ENCODE measurements around the gene LSAMP. TPM values are rescaled to one million over a fixed set of nuclear protein-coding genes. Genes with fewer than 3 reads are reported as not detected.

LSAMP gene
- total RNA-seq, 1 experiment from 2014 or later: not detected

DNA sequence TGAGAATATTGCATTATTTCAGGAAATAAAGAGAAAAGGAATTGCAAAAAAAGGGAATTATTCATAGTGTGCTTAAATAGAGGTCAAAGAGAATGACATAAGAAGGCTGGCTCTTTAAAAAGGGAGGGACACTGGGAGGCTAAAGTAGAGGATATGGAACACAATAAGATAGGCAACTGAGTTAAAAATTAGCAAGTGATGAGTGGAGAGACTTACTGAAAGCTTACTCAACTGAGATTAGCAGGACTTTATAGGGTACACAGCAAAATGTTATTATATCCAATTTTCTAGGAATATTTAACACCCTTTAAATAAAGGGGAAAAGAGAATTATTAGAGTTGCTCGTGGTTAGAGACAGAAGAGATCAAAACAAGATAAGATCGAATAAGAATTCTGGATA is 375.2 kb downstream of the LSAMP start:
- no peak for DNase-seq
- H3K79me2 ChIP-seq (ENCODE audit: low read depth): no peaks in the 10 kb centered on the region
- no peaks in the 10 kb centered on the region for H3K9me3 ChIP-seq (ENCODE audit: insufficient read depth, low read depth)
- H3K4me2 ChIP-seq: no peak overlapping the region
- H3F3A ChIP-seq (ENCODE audit: insufficient read depth, low read depth): no peaks in the 10 kb centered on the region
- H3K27ac ChIP-seq: no peak overlapping the region
- H4K20me1 ChIP-seq (ENCODE audit: insufficient read depth): no peaks in the 10 kb centered on the region
- H3K27me3 ChIP-seq (ENCODE audit: insufficient read depth, low read depth): no peaks in the 10 kb centered on the region
- no peak overlapping the region for H2AFZ ChIP-seq
- TF ChIP-seq, protein P1, sequence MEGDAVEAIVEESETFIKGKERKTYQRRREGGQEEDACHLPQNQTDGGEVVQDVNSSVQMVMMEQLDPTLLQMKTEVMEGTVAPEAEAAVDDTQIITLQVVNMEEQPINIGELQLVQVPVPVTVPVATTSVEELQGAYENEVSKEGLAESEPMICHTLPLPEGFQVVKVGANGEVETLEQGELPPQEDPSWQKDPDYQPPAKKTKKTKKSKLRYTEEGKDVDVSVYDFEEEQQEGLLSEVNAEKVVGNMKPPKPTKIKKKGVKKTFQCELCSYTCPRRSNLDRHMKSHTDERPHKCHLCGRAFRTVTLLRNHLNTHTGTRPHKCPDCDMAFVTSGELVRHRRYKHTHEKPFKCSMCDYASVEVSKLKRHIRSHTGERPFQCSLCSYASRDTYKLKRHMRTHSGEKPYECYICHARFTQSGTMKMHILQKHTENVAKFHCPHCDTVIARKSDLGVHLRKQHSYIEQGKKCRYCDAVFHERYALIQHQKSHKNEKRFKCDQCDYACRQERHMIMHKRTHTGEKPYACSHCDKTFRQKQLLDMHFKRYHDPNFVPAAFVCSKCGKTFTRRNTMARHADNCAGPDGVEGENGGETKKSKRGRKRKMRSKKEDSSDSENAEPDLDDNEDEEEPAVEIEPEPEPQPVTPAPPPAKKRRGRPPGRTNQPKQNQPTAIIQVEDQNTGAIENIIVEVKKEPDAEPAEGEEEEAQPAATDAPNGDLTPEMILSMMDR (conservative IDR thresholded peaks at IDR 0.05): no peak
- no peak for TF ChIP-seq EZH2 (IDR thresholded peaks at IDR 0.05; ENCODE audit: low read depth)
- H3K9me2 ChIP-seq (ENCODE audit: insufficient read depth): no peaks in the 10 kb centered on the region
- POLR2A ChIA-PET (ENCODE audit: unreplicated experiment): no interaction called here
- intact Hi-C loops (cut with micrococcal nuclease; ENCODE audit: unreplicated experiment): no loop called here
- no peaks in the 10 kb centered on the region for H3K4me1 ChIP-seq (replicated peaks; ENCODE audit: insufficient read depth)
- no TSS peak for BruUV-seq (replicated peaks)
- no peaks in the 10 kb centered on the region for H3K36me3 ChIP-seq (ENCODE audit: low read depth)
- H3K4me3 ChIP-seq: no peak overlapping the region
- CTCF ChIA-PET: no interaction called here

DNA sequence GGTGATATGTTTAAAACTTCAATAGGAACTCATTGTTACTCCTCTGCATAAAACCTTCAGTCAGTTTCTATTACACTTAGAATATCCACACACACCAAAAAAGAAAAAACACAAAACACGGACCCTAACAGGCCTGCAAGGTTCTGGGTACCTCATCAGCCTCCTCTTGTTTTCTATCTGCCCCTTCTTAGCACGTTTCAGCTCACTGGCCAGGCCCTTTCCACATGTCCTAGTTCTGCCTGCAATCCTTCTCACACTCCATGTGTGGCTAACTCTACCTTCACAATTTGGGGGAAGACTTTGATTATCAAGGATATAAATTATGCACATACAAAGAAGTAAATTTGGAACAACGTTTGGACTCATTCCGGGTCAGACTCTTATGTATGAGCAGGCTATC is 376.3 kb downstream of the LSAMP start:
- Histone ChIP-seq H3K9me3 (ENCODE audit: insufficient read depth, low read depth) (no peaks in the 10 kb centered on the region), H3K9me2 (ENCODE audit: insufficient read depth) (no peaks in the 10 kb centered on the region), H3F3A (ENCODE audit: insufficient read depth, low read depth) (no peaks in the 10 kb centered on the region), H3K27me3 (ENCODE audit: insufficient read depth, low read depth) (no peaks in the 10 kb centered on the region), H2AFZ (no peak overlapping the region), H3K4me1 (replicated peaks; ENCODE audit: insufficient read depth) (no peaks in the 10 kb centered on the region), H3K4me3 (no peak overlapping the region), H3K27ac (no peak overlapping the region), H3K4me2 (no peak overlapping the region), H3K79me2 (ENCODE audit: low read depth) (no peaks in the 10 kb centered on the region), H4K20me1 (ENCODE audit: insufficient read depth) (no peaks in the 10 kb centered on the region), H3K36me3 (ENCODE audit: low read depth) (no peaks in the 10 kb centered on the region)
- ChIA-PET CTCF (no interaction called here), POLR2A (ENCODE audit: unreplicated experiment) (no interaction called here)
- intact Hi-C loops (cut with micrococcal nuclease; ENCODE audit: unreplicated experiment): no loop called here
- DNase-seq: no peak
- TF ChIP-seq, protein P1 (conservative IDR thresholded peaks at IDR 0.05): no peak
- TF ChIP-seq EZH2 (IDR thresholded peaks at IDR 0.05; ENCODE audit: low read depth): no peak
- no TSS peak for BruUV-seq (replicated peaks)

- no peak overlapping the region for H3K4me2 ChIP-seq
- no peaks in the 10 kb centered on the region for H4K20me1 ChIP-seq (ENCODE audit: insufficient read depth)
- no peaks in the 10 kb centered on the region for H3K9me3 ChIP-seq (ENCODE audit: insufficient read depth, low read depth)
- ChIA-PET CTCF (no interaction called here), POLR2A (ENCODE audit: unreplicated experiment) (no interaction called here)
- H3K4me3 ChIP-seq: no peak overlapping the region
- H3K27me3 ChIP-seq (ENCODE audit: insufficient read depth, low read depth): no peaks in the 10 kb centered on the region
- H3K9me2 ChIP-seq (ENCODE audit: insufficient read depth): no peaks in the 10 kb centered on the region
- no peak for DNase-seq
- H3K79me2 ChIP-seq (ENCODE audit: low read depth): no peaks in the 10 kb centered on the region
- BruUV-seq (replicated peaks): no TSS peak
- H3F3A ChIP-seq (ENCODE audit: insufficient read depth, low read depth): no peaks in the 10 kb centered on the region
- no peak overlapping the region for H2AFZ ChIP-seq
- no peaks in the 10 kb centered on the region for H3K36me3 ChIP-seq (ENCODE audit: low read depth)
- TF ChIP-seq EZH2 (IDR thresholded peaks at IDR 0.05; ENCODE audit: low read depth): no peak
- TF ChIP-seq, protein P1 (conservative IDR thresholded peaks at IDR 0.05): no peak
- H3K4me1 ChIP-seq (replicated peaks; ENCODE audit: insufficient read depth): no peaks in the 10 kb centered on the region
- intact Hi-C loops (cut with micrococcal nuclease; ENCODE audit: unreplicated experiment): no loop called here
- no peak overlapping the region for H3K27ac ChIP-seq
Measured at GRCh38 chr3:116067326-116067725, 378.0 kb downstream of the LSAMP start.

Data from PC-9 (cell line).